HCT116 (cell line): ENCODE data around the gene GREM2. TPM values are rescaled to one million over a fixed set of nuclear protein-coding genes. Genes with fewer than 3 reads are reported as not detected.

Experiments
- ATAC-seq: fragments of 200-7000 bp; cut with Tn5 transposase; 2 replicates; pipeline ENCODE4 v1.9.1; 2020; ENCODE audit warnings: mild to moderate bottlenecking, moderate library complexity
- BruUV-seq: library from RNA; stranded (reverse); fragments of 400-500 nt; replicated peaks from 2 replicates; lab custom pipeline; 2021; lab: Mats Ljungman, UMichigan
- CTCF ChIA-PET: fragments of 300-600 bp; sonication (Branson Sonifier 250); formaldehyde crosslinking; loops from one replicate; lab custom pipeline; 2021; ENCODE audit warnings: antibody characterized with exemption; lab: Charles Lee
- POLR2A ChIA-PET: fragments of 300-600, 350-600 bp; sonication (Branson Sonifier 250); formaldehyde crosslinking; loops from one replicate; lab custom pipeline; 2021; ENCODE audit warnings: antibody characterized with exemption; lab: Charles Lee
- RAD21 ChIA-PET, 2 experiments: fragments of 300-600 bp; sonication (Branson Sonifier 250); formaldehyde crosslinking; loops; one replicate each; lab custom pipeline; 2023; ENCODE audit warnings: low total read pairs in 2 of 2; ENCODE audit not compliant: uncharacterized antibody in 2 of 2, unreplicated experiment in 2 of 2, low non-redundant PET in 1 of 2; lab: Charles Lee
- DNase-seq: peaks from one replicate; pipeline ENCODE4 v3.0.0-alpha.2; 2010; ENCODE audit warnings: low read depth, low spot score
- H2AFZ ChIP-seq: fragments of 200-600 bp; shearing (Covaris generic), sonication (generic); 2 replicates; pipeline ENCODE4 v1.6.1; 2017; ENCODE audit warnings: low read depth, mixed run types, mixed read lengths, antibody characterized with exemption, low read length; ENCODE audit not compliant: poor library complexity, severe bottlenecking
- H3K27ac ChIP-seq: 2 replicates; pipeline ENCODE4 v1.5.1; 2012; ENCODE audit warnings: low read depth, low read length
- H3K27me3 ChIP-seq: fragments of 200-600 bp; sonication (generic); 2 replicates; pipeline ENCODE4 v1.6.1; 2016; ENCODE audit warnings: mixed run types, low read length, mixed read lengths; ENCODE audit not compliant: insufficient read depth
- H3K36me3 ChIP-seq, 2 experiments: fragments of 200-500 bp in 1 of 2; fragments of 200-600 bp in 1 of 2; sonication (Bioruptor generic) in 1 of 2; sonication (generic) in 1 of 2; 2 replicates each; pipeline versions ENCODE4 v1.5.1 to v1.6.1; 2014 to 2016; ENCODE audit warnings: low read length in 2 of 2, inconsistent platforms in 1 of 2, mixed read lengths in 1 of 2, mixed run types in 1 of 2; ENCODE audit not compliant: insufficient read depth in 2 of 2, control insufficient read depth in 1 of 2
- H3K4me1 ChIP-seq, 2 experiments: fragments of 200-600 bp in 1 of 2; sonication (generic) in 1 of 2; 2 replicates each; pipeline versions ENCODE4 v1.5.1 to v1.6.1; 2012 to 2017; ENCODE audit warnings: low read length in 2 of 2, inconsistent platforms in 1 of 2, mild to moderate bottlenecking in 1 of 2, mixed read lengths in 1 of 2, mixed run types in 1 of 2, moderate library complexity in 1 of 2; ENCODE audit not compliant: insufficient read depth in 2 of 2, control insufficient read depth in 1 of 2
- H3K4me2 ChIP-seq: fragments of 200-600 bp; sonication (generic); 2 replicates; pipeline ENCODE4 v1.6.1; 2017; ENCODE audit warnings: mixed run types, low read length, mixed read lengths
- H3K4me3 ChIP-seq, 2 experiments: fragments of 200-600 bp in 1 of 2; sonication (generic) in 1 of 2; replicated peaks in 1 of 2; 2 replicates each; pipeline ENCODE4 v1.5.1; 2011 to 2016; ENCODE audit warnings: low read length in 2 of 2, control low read depth in 1 of 2, low read depth in 1 of 2, mild to moderate bottlenecking in 1 of 2, mixed read lengths in 1 of 2, mixed run types in 1 of 2
- H3K79me2 ChIP-seq: fragments of 200-600 bp; sonication (generic); 2 replicates; pipeline ENCODE4 v1.6.1; 2017; ENCODE audit warnings: mild to moderate bottlenecking, mixed run types, low read length, moderate library complexity, mixed read lengths; ENCODE audit not compliant: insufficient read depth
- H3K9ac ChIP-seq: fragments of 200-600 bp; sonication (generic); 2 replicates; pipeline ENCODE4 v1.6.1; 2016; ENCODE audit warnings: low read length, mixed read lengths
- H3K9me2 ChIP-seq: fragments of 200-600 bp; sonication (generic), shearing (Covaris generic); 2 replicates; pipeline ENCODE4 v1.6.1; 2017; ENCODE audit warnings: mixed run types, mild to moderate bottlenecking, moderate library complexity; ENCODE audit not compliant: insufficient read depth
- H3K9me3 ChIP-seq, 2 experiments: fragments of 200-500 bp in 1 of 2; fragments of 200-600 bp in 1 of 2; sonication (Bioruptor generic) in 1 of 2; sonication (generic) in 1 of 2; 2 replicates each; pipeline ENCODE4 v1.6.1; 2014 to 2017; ENCODE audit warnings: low read length in 2 of 2, mixed read lengths in 2 of 2, inconsistent platforms in 1 of 2, low read depth in 1 of 2, mild to moderate bottlenecking in 1 of 2, mixed run types in 1 of 2, moderate library complexity in 1 of 2; ENCODE audit not compliant: control insufficient read depth in 1 of 2, insufficient read depth in 1 of 2
- H4K20me1 ChIP-seq: fragments of 200-600 bp; sonication (generic), shearing (Covaris generic); 2 replicates; pipeline ENCODE4 v1.6.1; 2017; ENCODE audit warnings: mixed run types, mild to moderate bottlenecking, moderate library complexity; ENCODE audit not compliant: insufficient read depth
- ELF1 ChIP-seq: IDR thresholded peaks from 2 replicates; pipeline ENCODE4 v1.6.1; 2012; ENCODE audit warnings: low read depth, borderline replicate concordance
- EZH2phosphoT487 ChIP-seq: fragments of 200-600 bp; IDR thresholded peaks from 2 replicates; pipeline ENCODE4 v1.6.1; 2018; ENCODE audit warnings: antibody characterized with exemption, borderline replicate concordance
- MAX ChIP-seq: IDR thresholded peaks from 2 replicates; pipeline ENCODE4 v1.6.1; 2012
- POLR2A ChIP-seq: IDR thresholded peaks from 2 replicates; pipeline ENCODE4 v1.7.0; 2011; ENCODE audit warnings: borderline replicate concordance; ENCODE audit not compliant: insufficient read depth, insufficient read length; ENCODE audit errors: extremely low read depth
- SIN3A ChIP-seq: IDR thresholded peaks from 2 replicates; pipeline ENCODE4 v1.6.1; 2012; ENCODE audit warnings: low read depth
- SP1 ChIP-seq: IDR thresholded peaks from 2 replicates; pipeline ENCODE4 v1.6.1; 2012; ENCODE audit warnings: low read depth
- SRF ChIP-seq: IDR thresholded peaks from 2 replicates; pipeline ENCODE4 v1.6.1; 2012; ENCODE audit warnings: low read depth
- TCF7L2 ChIP-seq: IDR thresholded peaks from 2 replicates; pipeline ENCODE4 v1.7.0; 2011; ENCODE audit warnings: borderline replicate concordance, inconsistent platforms; ENCODE audit not compliant: insufficient read depth, insufficient read length; ENCODE audit errors: extremely low read depth
- YY1 ChIP-seq: IDR thresholded peaks from 2 replicates; pipeline ENCODE4 v1.6.1; 2011; ENCODE audit warnings: low read length, low read depth, moderate library complexity, mild to moderate bottlenecking; ENCODE audit not compliant: insufficient replicate concordance; ENCODE audit errors: extremely low read depth
- ZNF274 ChIP-seq: fragments of 200-500 bp; sonication (Bioruptor generic); IDR thresholded peaks from 2 replicates; pipeline ENCODE4 v1.6.1; 2014; ENCODE audit warnings: mild to moderate bottlenecking, low read depth, low read length, inconsistent platforms
- intact Hi-C: fragments of 100-400 bp; cut with micrococcal nuclease; formaldehyde crosslinking; loops from 2 replicates; pipeline ENCODE4 v1.10.0; 2022
- total RNA-seq: library from RNA; stranded (reverse); gene quantifications from one replicate; pipeline ENCODE4 v1.2.1, GENCODE V29; 2021; ENCODE audit not compliant: unreplicated experiment
- TF ChIP-seq, protein P1 (sequence below), 3 experiments: fragments of 200-600 bp in 1 of 3; sonication (generic) in 1 of 3; IDR thresholded peaks in 2 of 3; conservative IDR thresholded peaks in 1 of 3; 2 replicates each; pipeline ENCODE4 v1.5.1; 2012 to 2017; ENCODE audit warnings: low read depth in 2 of 3, low read length in 2 of 3, antibody characterized with exemption in 1 of 3, borderline replicate concordance in 1 of 3, control low read depth in 1 of 3, mild to moderate bottlenecking in 1 of 3, mixed read lengths in 1 of 3, mixed run types in 1 of 3, moderate library complexity in 1 of 3; ENCODE audit not compliant: insufficient read depth in 1 of 3

The GREM2 gene
- total RNA-seq, 1 experiment from 2014 or later, result not detected

- TF ChIP-seq, protein P1, sequence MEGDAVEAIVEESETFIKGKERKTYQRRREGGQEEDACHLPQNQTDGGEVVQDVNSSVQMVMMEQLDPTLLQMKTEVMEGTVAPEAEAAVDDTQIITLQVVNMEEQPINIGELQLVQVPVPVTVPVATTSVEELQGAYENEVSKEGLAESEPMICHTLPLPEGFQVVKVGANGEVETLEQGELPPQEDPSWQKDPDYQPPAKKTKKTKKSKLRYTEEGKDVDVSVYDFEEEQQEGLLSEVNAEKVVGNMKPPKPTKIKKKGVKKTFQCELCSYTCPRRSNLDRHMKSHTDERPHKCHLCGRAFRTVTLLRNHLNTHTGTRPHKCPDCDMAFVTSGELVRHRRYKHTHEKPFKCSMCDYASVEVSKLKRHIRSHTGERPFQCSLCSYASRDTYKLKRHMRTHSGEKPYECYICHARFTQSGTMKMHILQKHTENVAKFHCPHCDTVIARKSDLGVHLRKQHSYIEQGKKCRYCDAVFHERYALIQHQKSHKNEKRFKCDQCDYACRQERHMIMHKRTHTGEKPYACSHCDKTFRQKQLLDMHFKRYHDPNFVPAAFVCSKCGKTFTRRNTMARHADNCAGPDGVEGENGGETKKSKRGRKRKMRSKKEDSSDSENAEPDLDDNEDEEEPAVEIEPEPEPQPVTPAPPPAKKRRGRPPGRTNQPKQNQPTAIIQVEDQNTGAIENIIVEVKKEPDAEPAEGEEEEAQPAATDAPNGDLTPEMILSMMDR (IDR thresholded peaks at IDR 0.05 in 2 of 3, conservative IDR thresholded peaks at IDR 0.05 in 1 of 3; ENCODE audit: borderline replicate concordance in 1 of 3, insufficient read depth in 1 of 3, low read depth in 2 of 3, low read length in 2 of 3), result no peak
- no peak for TF ChIP-seq YY1
- TF ChIP-seq POLR2A, result no peak
- TF ChIP-seq ELF1, result no peak
- TF ChIP-seq TCF7L2, result no peak
- no peak for TF ChIP-seq MAX
- TF ChIP-seq SRF, result no peak
These were observed 44.6 kb upstream of the GREM2 start (continued) for GRCh38 chr1:240656531-240656930.

DNA sequence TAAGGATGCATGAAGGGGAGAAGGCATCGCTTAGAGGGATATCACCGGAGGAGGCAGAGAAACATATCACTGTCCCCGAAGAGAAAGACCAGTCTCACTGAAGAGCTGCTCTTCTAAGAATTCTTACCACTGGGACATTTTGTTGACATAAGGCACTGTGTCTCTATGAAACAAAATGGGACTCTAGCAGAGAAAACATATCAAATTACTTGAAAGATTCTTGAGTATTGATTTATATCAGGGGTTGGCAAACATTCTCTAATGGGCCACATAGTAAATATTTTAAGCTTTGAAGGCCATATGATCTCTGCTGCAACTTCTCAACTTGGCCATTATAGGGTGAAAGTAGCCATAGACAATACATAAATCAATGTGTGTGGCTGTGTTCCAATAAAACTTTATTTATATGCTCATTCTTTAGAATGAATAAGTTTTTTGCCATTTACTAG, 41.0 kb upstream of the GREM2 start:
- no peak overlapping the region for H3K4me2 ChIP-seq
- no peak overlapping the region for H3K9ac ChIP-seq
- H3K4me1 ChIP-seq, result no peaks in the 10 kb centered on the region
- POLR2A ChIA-PET, result no interaction called here
- RAD21 ChIA-PET, result no interaction called here
- DNase-seq (no peak), ATAC-seq (no peak)
- H3K36me3 ChIP-seq, result no peaks in the 10 kb centered on the region
- H3K27me3 ChIP-seq, result no peaks in the 10 kb centered on the region
- BruUV-seq, result no TSS peak
- intact Hi-C loops, result no loop called here
- H4K20me1 ChIP-seq, result no peaks in the 10 kb centered on the region
- H3K9me3 ChIP-seq, result peaks cover 0 to 6% of the 10 kb centered on the region in 2 experiments; a peak in 2 of 4 replicates
- no peak overlapping the region for H2AFZ ChIP-seq
- H3K27ac ChIP-seq, result no peak overlapping the region
- no peaks in the 10 kb centered on the region for H3K79me2 ChIP-seq
- no peaks in the 10 kb centered on the region for H3K9me2 ChIP-seq
- CTCF ChIA-PET, result no interaction called here
- TF ChIP-seq SP1, result no peak
- no peak for TF ChIP-seq EZH2phosphoT487
- TF ChIP-seq, protein P1 (IDR thresholded peaks at IDR 0.05 in 2 of 3, conservative IDR thresholded peaks at IDR 0.05 in 1 of 3; ENCODE audit: borderline replicate concordance in 1 of 3, insufficient read depth in 1 of 3, low read depth in 2 of 3, low read length in 2 of 3), result no peak
- no peak for TF ChIP-seq SIN3A
- TF ChIP-seq ZNF274, result no peak
- TF ChIP-seq MAX, result no peak
- H3K4me3 ChIP-seq, result no peak overlapping the region
